HCT116 (cell line): ENCODE results near the gene ADGRB3. TPM values are rescaled to one million over a fixed set of nuclear protein-coding genes. Genes with fewer than 3 reads are reported as not detected.

Experiments used
- ATAC-seq: fragments of 200-7000 bp; cut with Tn5 transposase; 2 replicates; pipeline ENCODE4 v1.9.1; 2020; ENCODE audit warnings: mild to moderate bottlenecking, moderate library complexity
- BruUV-seq: library from RNA; stranded (reverse); fragments of 400-500 nt; replicated peaks from 2 replicates; lab custom pipeline; 2021; lab: Mats Ljungman, UMichigan
- CTCF ChIA-PET: fragments of 300-600 bp; sonication (Branson Sonifier 250); formaldehyde crosslinking; loops from one replicate; lab custom pipeline; 2021; ENCODE audit warnings: antibody characterized with exemption; lab: Charles Lee
- POLR2A ChIA-PET: fragments of 300-600, 350-600 bp; sonication (Branson Sonifier 250); formaldehyde crosslinking; loops from one replicate; lab custom pipeline; 2021; ENCODE audit warnings: antibody characterized with exemption; lab: Charles Lee
- RAD21 ChIA-PET, 2 experiments: fragments of 300-600 bp; sonication (Branson Sonifier 250); formaldehyde crosslinking; loops; one replicate each; lab custom pipeline; 2023; ENCODE audit warnings: low total read pairs in 2 of 2; ENCODE audit not compliant: uncharacterized antibody in 2 of 2, unreplicated experiment in 2 of 2, low non-redundant PET in 1 of 2; lab: Charles Lee
- DNase-seq: peaks from one replicate; pipeline ENCODE4 v3.0.0-alpha.2; 2010; ENCODE audit warnings: low read depth, low spot score
- H2AFZ ChIP-seq: fragments of 200-600 bp; shearing (Covaris generic), sonication (generic); 2 replicates; pipeline ENCODE4 v1.6.1; 2017; ENCODE audit warnings: low read depth, mixed run types, mixed read lengths, antibody characterized with exemption, low read length; ENCODE audit not compliant: poor library complexity, severe bottlenecking
- H3K27ac ChIP-seq: 2 replicates; pipeline ENCODE4 v1.5.1; 2012; ENCODE audit warnings: low read depth, low read length
- H3K27me3 ChIP-seq: fragments of 200-600 bp; sonication (generic); 2 replicates; pipeline ENCODE4 v1.6.1; 2016; ENCODE audit warnings: mixed run types, low read length, mixed read lengths; ENCODE audit not compliant: insufficient read depth
- H3K36me3 ChIP-seq, 2 experiments: fragments of 200-500 bp in 1 of 2; fragments of 200-600 bp in 1 of 2; sonication (Bioruptor generic) in 1 of 2; sonication (generic) in 1 of 2; 2 replicates each; pipeline versions ENCODE4 v1.5.1 to v1.6.1; 2014 to 2016; ENCODE audit warnings: low read length in 2 of 2, inconsistent platforms in 1 of 2, mixed read lengths in 1 of 2, mixed run types in 1 of 2; ENCODE audit not compliant: insufficient read depth in 2 of 2, control insufficient read depth in 1 of 2
- H3K4me1 ChIP-seq, 2 experiments: fragments of 200-600 bp in 1 of 2; sonication (generic) in 1 of 2; 2 replicates each; pipeline versions ENCODE4 v1.5.1 to v1.6.1; 2012 to 2017; ENCODE audit warnings: low read length in 2 of 2, inconsistent platforms in 1 of 2, mild to moderate bottlenecking in 1 of 2, mixed read lengths in 1 of 2, mixed run types in 1 of 2, moderate library complexity in 1 of 2; ENCODE audit not compliant: insufficient read depth in 2 of 2, control insufficient read depth in 1 of 2
- H3K4me2 ChIP-seq: fragments of 200-600 bp; sonication (generic); 2 replicates; pipeline ENCODE4 v1.6.1; 2017; ENCODE audit warnings: mixed run types, low read length, mixed read lengths
- H3K4me3 ChIP-seq, 2 experiments: fragments of 200-600 bp in 1 of 2; sonication (generic) in 1 of 2; replicated peaks in 1 of 2; 2 replicates each; pipeline ENCODE4 v1.5.1; 2011 to 2016; ENCODE audit warnings: low read length in 2 of 2, control low read depth in 1 of 2, low read depth in 1 of 2, mild to moderate bottlenecking in 1 of 2, mixed read lengths in 1 of 2, mixed run types in 1 of 2
- H3K79me2 ChIP-seq: fragments of 200-600 bp; sonication (generic); 2 replicates; pipeline ENCODE4 v1.6.1; 2017; ENCODE audit warnings: mild to moderate bottlenecking, mixed run types, low read length, moderate library complexity, mixed read lengths; ENCODE audit not compliant: insufficient read depth
- H3K9ac ChIP-seq: fragments of 200-600 bp; sonication (generic); 2 replicates; pipeline ENCODE4 v1.6.1; 2016; ENCODE audit warnings: low read length, mixed read lengths
- H3K9me2 ChIP-seq: fragments of 200-600 bp; sonication (generic), shearing (Covaris generic); 2 replicates; pipeline ENCODE4 v1.6.1; 2017; ENCODE audit warnings: mixed run types, mild to moderate bottlenecking, moderate library complexity; ENCODE audit not compliant: insufficient read depth
- H3K9me3 ChIP-seq, 2 experiments: fragments of 200-500 bp in 1 of 2; fragments of 200-600 bp in 1 of 2; sonication (Bioruptor generic) in 1 of 2; sonication (generic) in 1 of 2; 2 replicates each; pipeline ENCODE4 v1.6.1; 2014 to 2017; ENCODE audit warnings: low read length in 2 of 2, mixed read lengths in 2 of 2, inconsistent platforms in 1 of 2, low read depth in 1 of 2, mild to moderate bottlenecking in 1 of 2, mixed run types in 1 of 2, moderate library complexity in 1 of 2; ENCODE audit not compliant: control insufficient read depth in 1 of 2, insufficient read depth in 1 of 2
- H4K20me1 ChIP-seq: fragments of 200-600 bp; sonication (generic), shearing (Covaris generic); 2 replicates; pipeline ENCODE4 v1.6.1; 2017; ENCODE audit warnings: mixed run types, mild to moderate bottlenecking, moderate library complexity; ENCODE audit not compliant: insufficient read depth
- CBX3 ChIP-seq: IDR thresholded peaks from 2 replicates; pipeline ENCODE4 v1.6.1; 2012; ENCODE audit warnings: low read depth
- CEBPB ChIP-seq: IDR thresholded peaks from 2 replicates; pipeline ENCODE4 v1.6.1; 2012; ENCODE audit warnings: low read depth
- EGR1 ChIP-seq: IDR thresholded peaks from 2 replicates; pipeline ENCODE4 v1.6.1; 2012; ENCODE audit warnings: low read depth
- EZH2 ChIP-seq: fragments of 200-600 bp; sonication (generic); IDR thresholded peaks from 2 replicates; pipeline ENCODE4 v1.6.1; 2017; ENCODE audit warnings: antibody characterized with exemption, mixed run types
- EZH2phosphoT487 ChIP-seq: fragments of 200-600 bp; IDR thresholded peaks from 2 replicates; pipeline ENCODE4 v1.6.1; 2018; ENCODE audit warnings: antibody characterized with exemption, borderline replicate concordance
- FOSL1 ChIP-seq: IDR thresholded peaks from 2 replicates; pipeline ENCODE4 v1.6.1; 2012; ENCODE audit warnings: low read depth
- JUND ChIP-seq: IDR thresholded peaks from 2 replicates; pipeline ENCODE4 v1.6.1; 2012
- POLR2A ChIP-seq: IDR thresholded peaks from 2 replicates; pipeline ENCODE4 v1.7.0; 2011; ENCODE audit warnings: borderline replicate concordance; ENCODE audit not compliant: insufficient read depth, insufficient read length; ENCODE audit errors: extremely low read depth
- POLR2AphosphoS5 ChIP-seq: IDR thresholded peaks from 2 replicates; pipeline ENCODE4 v1.6.1; 2011; ENCODE audit warnings: mild to moderate bottlenecking, low read depth, low read length, moderate library complexity
- SP1 ChIP-seq: IDR thresholded peaks from 2 replicates; pipeline ENCODE4 v1.6.1; 2012; ENCODE audit warnings: low read depth
- SRF ChIP-seq: IDR thresholded peaks from 2 replicates; pipeline ENCODE4 v1.6.1; 2012; ENCODE audit warnings: low read depth
- TCF7L2 ChIP-seq: IDR thresholded peaks from 2 replicates; pipeline ENCODE4 v1.7.0; 2011; ENCODE audit warnings: borderline replicate concordance, inconsistent platforms; ENCODE audit not compliant: insufficient read depth, insufficient read length; ENCODE audit errors: extremely low read depth
- ZFX ChIP-seq: fragments of 450-650 bp; IDR thresholded peaks from 2 replicates; pipeline ENCODE4 v1.6.1; 2017
- ZNF274 ChIP-seq: fragments of 200-500 bp; sonication (Bioruptor generic); IDR thresholded peaks from 2 replicates; pipeline ENCODE4 v1.6.1; 2014; ENCODE audit warnings: mild to moderate bottlenecking, low read depth, low read length, inconsistent platforms
- intact Hi-C: fragments of 100-400 bp; cut with micrococcal nuclease; formaldehyde crosslinking; loops from 2 replicates; pipeline ENCODE4 v1.10.0; 2022
- total RNA-seq: library from RNA; stranded (reverse); gene quantifications from one replicate; pipeline ENCODE4 v1.2.1, GENCODE V29; 2021; ENCODE audit not compliant: unreplicated experiment
- TF ChIP-seq, protein P1 (sequence below): IDR thresholded peaks from 2 replicates; pipeline ENCODE4 v1.6.1; 2012
- TF ChIP-seq, protein P2 (sequence below): IDR thresholded peaks from 2 replicates; pipeline ENCODE4 v1.6.1; 2012
- TF ChIP-seq, protein P3 (sequence below): IDR thresholded peaks from 2 replicates; pipeline ENCODE4 v1.6.1; 2011; ENCODE audit warnings: mild to moderate bottlenecking, low read length, moderate library complexity; ENCODE audit not compliant: insufficient replicate concordance; ENCODE audit errors: extremely low read depth
- TF ChIP-seq, protein P4 (sequence below), 3 experiments: fragments of 200-600 bp in 1 of 3; sonication (generic) in 1 of 3; IDR thresholded peaks in 2 of 3; conservative IDR thresholded peaks in 1 of 3; 2 replicates each; pipeline ENCODE4 v1.5.1; 2012 to 2017; ENCODE audit warnings: low read depth in 2 of 3, low read length in 2 of 3, antibody characterized with exemption in 1 of 3, borderline replicate concordance in 1 of 3, control low read depth in 1 of 3, mild to moderate bottlenecking in 1 of 3, mixed read lengths in 1 of 3, mixed run types in 1 of 3, moderate library complexity in 1 of 3; ENCODE audit not compliant: insufficient read depth in 1 of 3

ADGRB3 gene
- total RNA-seq, 1 experiment from 2014 or later: not detected

DNA sequence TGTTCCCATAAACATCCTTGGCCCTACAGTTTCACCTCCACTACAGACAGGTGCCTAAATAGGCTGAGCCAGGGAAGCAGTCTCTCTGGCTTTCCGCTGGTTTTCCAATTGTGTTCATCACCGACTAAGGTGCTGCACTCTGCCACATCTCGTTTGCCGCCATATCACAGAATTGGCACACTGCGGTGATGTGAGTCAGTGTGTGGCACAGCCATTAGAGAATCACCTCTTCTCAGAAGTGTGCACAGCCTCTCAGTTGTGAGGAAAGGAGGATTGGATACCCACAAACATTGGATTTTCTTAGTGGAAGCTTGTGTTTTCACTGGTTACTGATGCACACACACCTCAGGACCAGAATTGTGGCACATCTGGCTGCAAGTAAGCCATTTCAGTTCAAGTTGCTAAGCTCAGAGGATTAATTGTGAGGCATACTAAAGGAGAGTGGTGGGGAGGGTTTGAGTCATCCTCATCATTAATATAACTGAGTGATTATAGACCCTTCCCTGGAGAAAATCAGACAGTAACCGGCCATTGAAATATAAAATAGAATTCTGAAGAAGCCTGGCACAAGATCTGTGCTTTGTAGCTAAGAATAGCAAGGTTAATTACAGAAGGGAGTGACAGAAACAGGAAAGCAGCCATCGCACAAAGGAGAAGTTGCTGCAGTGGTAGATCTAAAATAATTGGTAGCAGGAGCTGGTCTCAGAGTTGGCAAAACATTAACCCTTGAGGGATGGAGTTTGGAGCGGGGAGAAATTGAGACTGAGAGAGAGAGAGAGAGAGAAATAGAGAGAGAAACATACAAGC is 654.8 kb downstream of the ADGRB3 start:
- RAD21 ChIA-PET: no interaction called here
- ATAC-seq: no peak
- no peak for TF ChIP-seq SP1
- no peak for TF ChIP-seq ZNF274
- no peak for TF ChIP-seq SRF
- TF ChIP-seq EZH2: no peak
- TF ChIP-seq, protein P1, sequence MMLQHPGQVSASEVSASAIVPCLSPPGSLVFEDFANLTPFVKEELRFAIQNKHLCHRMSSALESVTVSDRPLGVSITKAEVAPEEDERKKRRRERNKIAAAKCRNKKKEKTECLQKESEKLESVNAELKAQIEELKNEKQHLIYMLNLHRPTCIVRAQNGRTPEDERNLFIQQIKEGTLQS: no peak
- TF ChIP-seq POLR2A: no peak
- no peak for TF ChIP-seq JUND
- no peak for TF ChIP-seq CBX3
- no peak for TF ChIP-seq EZH2phosphoT487
- TF ChIP-seq, protein P2, sequence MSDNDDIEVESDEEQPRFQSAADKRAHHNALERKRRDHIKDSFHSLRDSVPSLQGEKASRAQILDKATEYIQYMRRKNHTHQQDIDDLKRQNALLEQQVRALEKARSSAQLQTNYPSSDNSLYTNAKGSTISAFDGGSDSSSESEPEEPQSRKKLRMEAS: no peak
- no peak for TF ChIP-seq FOSL1
- TF ChIP-seq, protein P3, sequence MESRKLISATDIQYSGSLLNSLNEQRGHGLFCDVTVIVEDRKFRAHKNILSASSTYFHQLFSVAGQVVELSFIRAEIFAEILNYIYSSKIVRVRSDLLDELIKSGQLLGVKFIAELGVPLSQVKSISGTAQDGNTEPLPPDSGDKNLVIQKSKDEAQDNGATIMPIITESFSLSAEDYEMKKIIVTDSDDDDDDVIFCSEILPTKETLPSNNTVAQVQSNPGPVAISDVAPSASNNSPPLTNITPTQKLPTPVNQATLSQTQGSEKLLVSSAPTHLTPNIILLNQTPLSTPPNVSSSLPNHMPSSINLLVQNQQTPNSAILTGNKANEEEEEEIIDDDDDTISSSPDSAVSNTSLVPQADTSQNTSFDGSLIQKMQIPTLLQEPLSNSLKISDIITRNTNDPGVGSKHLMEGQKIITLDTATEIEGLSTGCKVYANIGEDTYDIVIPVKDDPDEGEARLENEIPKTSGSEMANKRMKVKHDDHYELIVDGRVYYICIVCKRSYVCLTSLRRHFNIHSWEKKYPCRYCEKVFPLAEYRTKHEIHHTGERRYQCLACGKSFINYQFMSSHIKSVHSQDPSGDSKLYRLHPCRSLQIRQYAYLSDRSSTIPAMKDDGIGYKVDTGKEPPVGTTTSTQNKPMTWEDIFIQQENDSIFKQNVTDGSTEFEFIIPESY: no peak
- TF ChIP-seq, protein P4, sequence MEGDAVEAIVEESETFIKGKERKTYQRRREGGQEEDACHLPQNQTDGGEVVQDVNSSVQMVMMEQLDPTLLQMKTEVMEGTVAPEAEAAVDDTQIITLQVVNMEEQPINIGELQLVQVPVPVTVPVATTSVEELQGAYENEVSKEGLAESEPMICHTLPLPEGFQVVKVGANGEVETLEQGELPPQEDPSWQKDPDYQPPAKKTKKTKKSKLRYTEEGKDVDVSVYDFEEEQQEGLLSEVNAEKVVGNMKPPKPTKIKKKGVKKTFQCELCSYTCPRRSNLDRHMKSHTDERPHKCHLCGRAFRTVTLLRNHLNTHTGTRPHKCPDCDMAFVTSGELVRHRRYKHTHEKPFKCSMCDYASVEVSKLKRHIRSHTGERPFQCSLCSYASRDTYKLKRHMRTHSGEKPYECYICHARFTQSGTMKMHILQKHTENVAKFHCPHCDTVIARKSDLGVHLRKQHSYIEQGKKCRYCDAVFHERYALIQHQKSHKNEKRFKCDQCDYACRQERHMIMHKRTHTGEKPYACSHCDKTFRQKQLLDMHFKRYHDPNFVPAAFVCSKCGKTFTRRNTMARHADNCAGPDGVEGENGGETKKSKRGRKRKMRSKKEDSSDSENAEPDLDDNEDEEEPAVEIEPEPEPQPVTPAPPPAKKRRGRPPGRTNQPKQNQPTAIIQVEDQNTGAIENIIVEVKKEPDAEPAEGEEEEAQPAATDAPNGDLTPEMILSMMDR (IDR thresholded peaks at IDR 0.05 in 2 of 3, conservative IDR thresholded peaks at IDR 0.05 in 1 of 3; ENCODE audit: borderline replicate concordance in 1 of 3, insufficient read depth in 1 of 3, low read depth in 2 of 3, low read length in 2 of 3): no peak
- TF ChIP-seq EGR1: no peak
- TF ChIP-seq POLR2AphosphoS5: no peak
- no peak for TF ChIP-seq ZFX
- no peak for TF ChIP-seq CEBPB
- TF ChIP-seq TCF7L2: no peak
- TF ChIP-seq, all 23 proteins: peak for 0
- no peak overlapping the region for H2AFZ ChIP-seq
- no peak overlapping the region for H3K4me2 ChIP-seq
- no peak for DNase-seq
- H3K27ac ChIP-seq: no peak overlapping the region
- H3K4me1 ChIP-seq: no peaks in the 10 kb centered on the region
- no peaks in the 10 kb centered on the region for H3K9me2 ChIP-seq
- H3K9ac ChIP-seq: no peak overlapping the region
- no TSS peak for BruUV-seq
- peaks cover 4 to 21% of the 10 kb centered on the region in 2 experiments; a peak in 2 of 4 replicates for H3K9me3 ChIP-seq
- H4K20me1 ChIP-seq: no peaks in the 10 kb centered on the region
- no peaks in the 10 kb centered on the region for H3K36me3 ChIP-seq
- intact Hi-C loops: no loop called here
- ChIA-PET POLR2A (no interaction called here), CTCF (no interaction called here)
- H3K4me3 ChIP-seq: no peak overlapping the region
- H3K27me3 ChIP-seq: no peaks in the 10 kb centered on the region
- H3K79me2 ChIP-seq: no peaks in the 10 kb centered on the region
